Lung (tissue), 12 donors: Measurements from ENCODE around the gene AGAP1. TPM values are rescaled to one million over a fixed set of nuclear protein-coding genes. Genes with fewer than 3 reads are reported as not detected.

Experiments
- ATAC-seq: fragments of 200-7000 bp; cut with Tn5 transposase; one replicate; pipeline ENCODE4 v1.9.1; 2020; ENCODE audit warnings: moderate number of reproducible peaks; ENCODE audit not compliant: insufficient read depth, low FRiP score
- DNase-seq, 3 donors: peaks; one replicate each; pipeline ENCODE4 v3.0.0-alpha.2; 2013 to 2017
- H3K27ac ChIP-seq, 2 donors: one replicate each; pipeline ENCODE4 v1.5.1; 2013; ENCODE audit warnings: mild to moderate bottlenecking in 2 of 2, moderate library complexity in 2 of 2, control low read depth in 1 of 2, inconsistent platforms in 1 of 2, low read depth in 1 of 2, low read length in 1 of 2
- H3K27me3 ChIP-seq, 3 donors: one replicate each; pipeline ENCODE4 v1.5.1; 2013; ENCODE audit warnings: low read length in 2 of 3; ENCODE audit not compliant: control insufficient read depth in 3 of 3, insufficient read depth in 3 of 3
- H3K36me3 ChIP-seq, 4 donors: one replicate each; pipeline ENCODE4 v1.5.1; 2013; ENCODE audit warnings: low read length in 4 of 4, mild to moderate bottlenecking in 1 of 4, moderate library complexity in 1 of 4; ENCODE audit not compliant: control insufficient read depth in 4 of 4, insufficient read depth in 4 of 4
- H3K4me1 ChIP-seq, 5 donors: one replicate each; pipeline ENCODE4 v1.5.1; 2013; ENCODE audit warnings: low read length in 5 of 5, mild to moderate bottlenecking in 2 of 5, moderate library complexity in 1 of 5; ENCODE audit not compliant: control insufficient read depth in 5 of 5, insufficient read depth in 5 of 5
- H3K4me3 ChIP-seq: one replicate; pipeline ENCODE4 v1.5.1; 2013; ENCODE audit warnings: mild to moderate bottlenecking, control low read depth, moderate library complexity
- H3K9ac ChIP-seq, 2 donors: one replicate each; pipeline ENCODE4 v1.5.1; 2013; ENCODE audit warnings: low read length in 2 of 2, control low read depth in 1 of 2; ENCODE audit not compliant: insufficient read depth in 1 of 2
- H3K9me3 ChIP-seq, 4 donors: one replicate each; pipeline ENCODE4 v1.5.1; 2013; ENCODE audit warnings: low read length in 3 of 4, mild to moderate bottlenecking in 1 of 4, moderate library complexity in 1 of 4; ENCODE audit not compliant: control insufficient read depth in 4 of 4, insufficient read depth in 3 of 4
- WGBS, 2 donors: extraction: QIAGEN DNeasy Blood & Tissue Kit; methylation state at CpG; one replicate each; pipeline ENCODE4 v1.1.7; 2013; 5-methylcytosine and 5-hydroxymethylcytosine counted together
- polyA plus RNA-seq, 2 donors: library from polyadenylated mRNA; stranded (reverse); fragments of 200-250 nt; gene quantifications; one replicate each; pipeline ENCODE4 v1.2.1, GENCODE V29; 2013
- total RNA-seq, 2 donors: library from RNA; depleted of rRNA in 1 of 2; stranded (reverse); fragments of >200 nt in 1 of 2; gene quantifications; one replicate each; pipeline ENCODE4 v1.2.1, GENCODE V29; 2014 to 2021
- TF ChIP-seq, protein P1 (sequence below): IDR thresholded peaks from 2 replicates; pipeline ENCODE4 v1.5.1; 2012; ENCODE audit warnings: mild to moderate bottlenecking; ENCODE audit errors: control extremely low read depth, extremely low read depth
- donor health status: control.
- donor health status: control.
- donor health status: Bipolar disorder and iron deficiency.
- donor health status: healthy.
- donor health status: DM: yes; HTN: yes; CAD: no.

AGAP1 gene
- total and polyA plus RNA-seq, 4 donors = 6.6 to 39.4 (median 20.2) TPM

DNA sequence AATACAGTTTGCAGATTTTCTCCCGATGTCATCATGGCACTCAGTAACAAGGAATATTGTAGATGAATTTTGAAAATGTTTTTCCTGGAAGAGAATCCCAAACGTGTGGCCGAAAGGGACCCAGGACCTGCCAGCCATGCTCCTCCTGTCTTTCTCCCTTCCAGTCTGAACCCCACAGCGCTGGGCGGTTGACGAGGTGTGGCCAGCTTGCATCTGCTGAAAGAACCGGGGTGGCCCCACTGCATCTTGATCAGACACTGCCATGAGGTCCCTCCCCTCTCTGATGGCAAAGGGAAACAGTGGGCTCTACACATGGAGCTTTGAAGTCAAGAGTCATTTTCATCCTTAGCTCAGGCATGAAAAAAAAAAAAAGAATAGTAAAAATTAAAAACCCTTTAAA, 240.3 kb downstream of the AGAP1 start:
- WGBS, 2 donors = 91 to 92% methylated on average over 7 of the region's 7 CpGs
- Histone ChIP-seq H3K36me3 (peaks cover 0 to 2% (median 0%) of the 10 kb centered on the region in 4 donors), H3K4me1 (no peaks in the 10 kb centered on the region), H3K27me3 (no peaks in the 10 kb centered on the region), H3K27ac (no peak overlapping the region), H3K9me3 (no peaks in the 10 kb centered on the region), H3K9ac (no peak overlapping the region), H3K4me3 (no peak overlapping the region)
- no peak for DNase-seq
- no peak for ATAC-seq
- TF ChIP-seq, protein P1, sequence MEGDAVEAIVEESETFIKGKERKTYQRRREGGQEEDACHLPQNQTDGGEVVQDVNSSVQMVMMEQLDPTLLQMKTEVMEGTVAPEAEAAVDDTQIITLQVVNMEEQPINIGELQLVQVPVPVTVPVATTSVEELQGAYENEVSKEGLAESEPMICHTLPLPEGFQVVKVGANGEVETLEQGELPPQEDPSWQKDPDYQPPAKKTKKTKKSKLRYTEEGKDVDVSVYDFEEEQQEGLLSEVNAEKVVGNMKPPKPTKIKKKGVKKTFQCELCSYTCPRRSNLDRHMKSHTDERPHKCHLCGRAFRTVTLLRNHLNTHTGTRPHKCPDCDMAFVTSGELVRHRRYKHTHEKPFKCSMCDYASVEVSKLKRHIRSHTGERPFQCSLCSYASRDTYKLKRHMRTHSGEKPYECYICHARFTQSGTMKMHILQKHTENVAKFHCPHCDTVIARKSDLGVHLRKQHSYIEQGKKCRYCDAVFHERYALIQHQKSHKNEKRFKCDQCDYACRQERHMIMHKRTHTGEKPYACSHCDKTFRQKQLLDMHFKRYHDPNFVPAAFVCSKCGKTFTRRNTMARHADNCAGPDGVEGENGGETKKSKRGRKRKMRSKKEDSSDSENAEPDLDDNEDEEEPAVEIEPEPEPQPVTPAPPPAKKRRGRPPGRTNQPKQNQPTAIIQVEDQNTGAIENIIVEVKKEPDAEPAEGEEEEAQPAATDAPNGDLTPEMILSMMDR = no peak

DNA sequence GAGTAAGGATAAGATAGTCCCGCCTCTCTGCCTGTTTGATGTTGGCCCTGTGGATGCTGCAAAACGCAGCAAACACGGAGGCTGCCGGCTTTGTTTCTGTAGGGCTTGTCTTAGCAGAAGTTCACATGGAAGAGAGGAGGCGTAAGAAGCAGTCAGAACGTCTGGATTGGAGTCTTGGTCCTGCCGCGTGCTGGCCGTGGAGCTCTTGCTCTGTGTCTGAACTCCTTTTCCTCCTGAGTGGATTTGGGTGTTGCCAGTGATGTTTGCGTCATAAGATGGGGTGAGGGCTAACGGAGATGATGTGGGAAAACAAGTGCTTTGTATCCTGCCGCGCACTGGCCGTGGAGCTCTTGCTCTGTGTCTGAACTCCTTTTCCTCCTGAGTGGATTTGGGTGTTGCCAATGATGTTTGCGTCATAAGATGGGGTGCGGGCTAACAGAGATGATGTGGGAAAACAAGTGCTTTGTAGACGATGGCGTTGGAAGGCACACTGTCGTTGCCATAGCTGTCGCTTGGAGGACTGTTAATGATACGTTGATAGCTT, 240.9 kb downstream of the AGAP1 start:
- Histone ChIP-seq H3K4me1 (no peaks in the 10 kb centered on the region), H3K27me3 (no peaks in the 10 kb centered on the region), H3K9ac (no peak overlapping the region), H3K4me3 (no peak overlapping the region), H3K9me3 (no peaks in the 10 kb centered on the region), H3K27ac (no peak overlapping the region), H3K36me3 (peaks cover 0 to 2% (median 0%) of the 10 kb centered on the region in 4 donors)
- TF ChIP-seq, protein P1 = no peak
- WGBS, 2 donors = 89 to 93% methylated on average over 21 of the region's 21 CpGs
- DNase-seq (no peak), ATAC-seq (no peak)

DNA sequence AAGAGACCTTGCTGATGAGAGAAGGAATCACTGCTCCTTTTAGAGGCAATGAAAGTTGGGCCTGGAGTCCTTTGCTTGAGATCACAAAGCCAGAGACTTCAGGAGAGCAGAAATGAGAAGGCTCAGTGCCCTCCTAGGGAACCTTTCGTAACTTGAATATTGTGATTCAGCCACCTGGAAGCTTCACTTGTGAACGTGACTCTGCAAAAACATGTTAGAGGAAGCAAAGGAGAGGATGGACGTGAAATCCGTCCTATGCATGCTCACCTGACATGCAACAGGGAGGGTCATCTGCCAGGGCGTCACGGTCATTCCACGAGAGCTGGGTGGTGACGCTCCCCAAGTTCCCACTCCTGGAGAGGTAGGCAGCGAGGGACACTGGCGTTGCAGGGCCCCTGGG, 243.6 kb downstream of the AGAP1 start:
- WGBS, 2 donors = 81 to 90% methylated on average over 10 of the region's 10 CpGs
- TF ChIP-seq, protein P1 = no peak
- H3K9me3 ChIP-seq = no peaks in the 10 kb centered on the region

DNA sequence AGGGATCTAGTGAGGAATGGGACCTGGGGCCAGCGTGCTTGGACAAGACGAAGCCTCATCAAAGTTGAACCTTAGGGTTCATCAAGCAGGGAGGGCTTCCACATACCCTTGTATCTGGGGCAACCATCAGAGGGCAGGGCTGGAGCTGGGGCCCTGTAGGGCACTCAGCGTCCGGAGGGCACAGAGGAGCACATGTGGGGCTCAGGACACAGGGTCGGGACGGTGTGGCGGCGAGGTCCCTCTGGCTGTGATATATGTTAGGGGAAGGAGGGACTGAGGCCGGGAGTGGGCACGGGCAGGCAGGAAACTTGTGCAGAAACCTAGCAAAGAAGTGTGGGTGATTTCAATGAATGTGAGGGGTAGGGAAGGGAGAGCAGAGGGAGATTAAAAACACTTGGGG, 244.0 kb downstream of the AGAP1 start:
- H3K36me3 ChIP-seq = peaks cover 0 to 4% (median 3%) of the 10 kb centered on the region in 4 donors
- H3K9me3 ChIP-seq = no peaks in the 10 kb centered on the region
- H3K27ac ChIP-seq = no peak overlapping the region
- no peak overlapping the region for H3K9ac ChIP-seq
- 93% methylated on average over 10 of the region's 10 CpGs for WGBS, 2 donors
- H3K4me1 ChIP-seq = peaks cover 0 to 2% (median 0%) of the 10 kb centered on the region in 5 donors
- DNase-seq (no peak), ATAC-seq (no peak)
- no peak overlapping the region for H3K4me3 ChIP-seq
- no peaks in the 10 kb centered on the region for H3K27me3 ChIP-seq
- TF ChIP-seq, protein P1 = no peak

More for the DNA sequence above, 243.6 kb downstream of the AGAP1 start:
- Histone ChIP-seq H3K27ac (no peak overlapping the region), H3K9ac (no peak overlapping the region), H3K36me3 (peaks cover 0 to 3% (median 2%) of the 10 kb centered on the region in 4 donors), H3K4me3 (no peak overlapping the region), H3K4me1 (peaks cover 0 to 2% (median 0%) of the 10 kb centered on the region in 5 donors), H3K27me3 (no peaks in the 10 kb centered on the region)
- ATAC-seq (no peak), DNase-seq (no peak)
